Measurements from ENCODE around the gene HES5.
"Not testable (repeated sequence)": the region's sequence is repeated elsewhere in the genome, so short reads cannot be mapped to it uniquely, and the experiment has no call there.

DNA sequence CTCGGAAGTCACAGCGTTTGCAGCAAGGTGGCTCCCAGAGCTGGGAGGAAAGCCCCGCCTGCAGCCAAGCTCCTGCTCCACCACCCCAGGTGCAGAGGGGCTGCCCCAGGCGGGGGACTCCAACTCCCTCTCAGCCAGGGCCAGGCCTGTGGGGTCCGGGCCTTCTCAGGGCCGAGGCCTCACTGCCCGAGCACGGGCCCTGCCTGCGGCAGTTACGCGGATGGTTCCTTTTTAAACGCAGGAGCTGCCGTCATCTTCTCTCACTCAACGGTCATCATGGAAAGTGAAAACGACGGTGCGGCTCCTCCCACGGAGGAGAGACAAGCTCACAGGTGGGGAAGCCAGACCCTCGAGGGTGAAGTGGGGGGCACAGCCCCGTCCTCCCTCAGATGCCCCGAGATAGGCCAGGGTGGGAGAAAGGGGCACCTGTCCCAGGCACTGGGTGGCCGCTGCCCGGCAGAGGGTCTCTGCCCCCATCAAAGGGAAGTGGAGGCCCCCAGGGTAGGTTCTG is 47.6 kb upstream of the HES5 start:
- TF ChIP-seq, protein P1, sequence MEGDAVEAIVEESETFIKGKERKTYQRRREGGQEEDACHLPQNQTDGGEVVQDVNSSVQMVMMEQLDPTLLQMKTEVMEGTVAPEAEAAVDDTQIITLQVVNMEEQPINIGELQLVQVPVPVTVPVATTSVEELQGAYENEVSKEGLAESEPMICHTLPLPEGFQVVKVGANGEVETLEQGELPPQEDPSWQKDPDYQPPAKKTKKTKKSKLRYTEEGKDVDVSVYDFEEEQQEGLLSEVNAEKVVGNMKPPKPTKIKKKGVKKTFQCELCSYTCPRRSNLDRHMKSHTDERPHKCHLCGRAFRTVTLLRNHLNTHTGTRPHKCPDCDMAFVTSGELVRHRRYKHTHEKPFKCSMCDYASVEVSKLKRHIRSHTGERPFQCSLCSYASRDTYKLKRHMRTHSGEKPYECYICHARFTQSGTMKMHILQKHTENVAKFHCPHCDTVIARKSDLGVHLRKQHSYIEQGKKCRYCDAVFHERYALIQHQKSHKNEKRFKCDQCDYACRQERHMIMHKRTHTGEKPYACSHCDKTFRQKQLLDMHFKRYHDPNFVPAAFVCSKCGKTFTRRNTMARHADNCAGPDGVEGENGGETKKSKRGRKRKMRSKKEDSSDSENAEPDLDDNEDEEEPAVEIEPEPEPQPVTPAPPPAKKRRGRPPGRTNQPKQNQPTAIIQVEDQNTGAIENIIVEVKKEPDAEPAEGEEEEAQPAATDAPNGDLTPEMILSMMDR (conservative IDR thresholded peaks at IDR 0.05; ENCODE audit: low read depth in 2 of 2): not testable (repeated sequence)
- not testable (repeated sequence) for TF ChIP-seq JUNB (IDR thresholded peaks at IDR 0.05; ENCODE audit: unreplicated experiment); POLR2AphosphoS5 (IDR thresholded peaks at IDR 0.05; ENCODE audit: low read depth)
